A549 (cell line): Measurements from ENCODE around the gene RSF1. TPM values are rescaled to one million over a fixed set of nuclear protein-coding genes. Genes with fewer than 3 reads are reported as not detected.

Source experiments
- ATAC-seq, 2 experiments: fragments of 200-7000 bp in 1 of 2; fragments of >200 bp in 1 of 2; cut with Nextera tagmentation in 1 of 2; cut with Tn5 transposase in 1 of 2; 3 replicates each; pipeline versions ENCODE4 v1.8.0 to v1.9.1; 2018 to 2020; ENCODE audit warnings: mild to moderate bottlenecking in 1 of 2, moderate library complexity in 1 of 2
- CTCF ChIA-PET: fragments of 300-600 bp; sonication (Branson Sonifier 250); formaldehyde crosslinking; extraction: SDS; loops from one replicate; lab custom pipeline; 2021; ENCODE audit warnings: antibody characterized with exemption, inconsistent platforms; lab: Yijun Ruan, JAX
- POLR2A ChIA-PET: fragments of 350-600 bp; formaldehyde crosslinking; extraction: SDS; loops from one replicate; lab custom pipeline; 2021; ENCODE audit warnings: antibody characterized with exemption, inconsistent platforms; lab: Yijun Ruan, JAX
- DNase-seq, 2 experiments: peaks; one replicate each; pipeline versions ENCODE4 v3.0.0 to v3.0.0-alpha.2; 2011 to 2016; ENCODE audit warnings: low read depth in 1 of 2, low spot score in 1 of 2
- FAIRE-seq: peaks from 2 replicates; lab custom pipeline; 2011; peaks lifted over from hg19 to GRCh38; lab: Jason Lieb, UNC
- H3K27ac ChIP-seq, 2 experiments: fragments of >200 bp; sonication (Bioruptor Twin); formaldehyde crosslinking; 3 replicates each; pipeline ENCODE4 v1.5.1; 2016 to 2017
- H3K4me1 ChIP-seq: fragments of >200 bp; sonication (Bioruptor Twin); formaldehyde crosslinking; 3 replicates; pipeline ENCODE4 v1.6.1; 2016
- H3K4me2 ChIP-seq: fragments of >200 bp; sonication (Bioruptor Twin); formaldehyde crosslinking; 3 replicates; pipeline ENCODE4 v1.6.1; 2016
- H3K4me3 ChIP-seq: fragments of >200 bp; sonication (Bioruptor Twin); formaldehyde crosslinking; 3 replicates; pipeline ENCODE4 v1.5.1; 2016
- H3K9me3 ChIP-seq: fragments of >200 bp; sonication (Bioruptor Twin); formaldehyde crosslinking; 3 replicates; pipeline ENCODE4 v1.6.1; 2016
- CBX8 ChIP-seq: fragments of 200-600 bp; sonication (generic); IDR thresholded peaks from 2 replicates; pipeline ENCODE4 v1.6.1; 2016
- CEBPB ChIP-seq, 2 experiments: fragments of >200 bp in 1 of 2; sonication (Bioruptor Twin) in 1 of 2; formaldehyde crosslinking in 1 of 2; IDR thresholded peaks; 2 replicates each; pipeline ENCODE4 v1.6.1; 2012 to 2016
- CHD4 ChIP-seq: fragments of 200-600 bp; sonication (generic); IDR thresholded peaks from 2 replicates; pipeline ENCODE4 v1.6.1; 2016; ENCODE audit warnings: antibody characterized with exemption, mild to moderate bottlenecking, borderline replicate concordance
- CTCF ChIP-seq: fragments of >200 bp; sonication (Bioruptor Twin); formaldehyde crosslinking; IDR thresholded peaks from 3 replicates; pipeline ENCODE4 v1.5.1; 2016
- E2F6 ChIP-seq: IDR thresholded peaks from 2 replicates; pipeline ENCODE4 v1.6.1; 2012; ENCODE audit warnings: low read depth, borderline replicate concordance
- EHF ChIP-seq: fragments of 250-450 bp; sonication (Bioruptor Pico); IDR thresholded peaks from 2 replicates; pipeline ENCODE4 v1.5.0; 2020; ENCODE audit warnings: mild to moderate bottlenecking
- ESRRA ChIP-seq: fragments of 150-350 bp; IDR thresholded peaks from 2 replicates; pipeline ENCODE4 v1.6.1; 2014; ENCODE audit warnings: mild to moderate bottlenecking, low read length, borderline replicate concordance
- FOSB ChIP-seq: fragments of 250-450 bp; sonication (Bioruptor Pico); IDR thresholded peaks from 2 replicates; pipeline ENCODE4 v1.5.0; 2020; ENCODE audit warnings: mild to moderate bottlenecking, moderate library complexity
- FOSL2 ChIP-seq, 2 experiments: fragments of 450-650 bp in 1 of 2; fragments of >200 bp in 1 of 2; sonication (Bioruptor Twin) in 1 of 2; formaldehyde crosslinking; IDR thresholded peaks; 2 replicates each; pipeline versions ENCODE4 v1.5.0 to v1.6.1; 2016 to 2020; ENCODE audit warnings: mild to moderate bottlenecking in 1 of 2, moderate library complexity in 1 of 2
- GATA3 ChIP-seq: IDR thresholded peaks from 2 replicates; pipeline ENCODE4 v1.6.1; 2012; ENCODE audit warnings: borderline replicate concordance
- HOXB13 ChIP-seq: fragments of 250-450 bp; sonication (Bioruptor Pico); IDR thresholded peaks from 2 replicates; pipeline ENCODE4 v1.5.0; 2020; ENCODE audit warnings: low read depth, mild to moderate bottlenecking, moderate library complexity
- HOXB5 ChIP-seq: fragments of 250-450 bp; sonication (Bioruptor Pico); IDR thresholded peaks from 2 replicates; pipeline ENCODE4 v1.5.0; 2020; ENCODE audit warnings: mild to moderate bottlenecking, moderate library complexity
- MAZ ChIP-seq: fragments of 150-350 bp; IDR thresholded peaks from 2 replicates; pipeline ENCODE4 v1.6.1; 2014; ENCODE audit warnings: antibody characterized with exemption, low read depth, low read length, borderline replicate concordance
- POLR2A ChIP-seq: IDR thresholded peaks from 2 replicates; pipeline ENCODE4 v1.6.1; 2012; ENCODE audit warnings: mild to moderate bottlenecking, low read length
- RFX5 ChIP-seq: fragments of 450-650 bp; IDR thresholded peaks from 2 replicates; pipeline ENCODE4 v1.7.1; 2014; ENCODE audit warnings: antibody characterized with exemption, mild to moderate bottlenecking, moderate library complexity
- RNF2 ChIP-seq: fragments of 200-600 bp; sonication (generic); IDR thresholded peaks from 2 replicates; pipeline ENCODE4 v1.6.1; 2016; ENCODE audit warnings: low read depth, mild to moderate bottlenecking, antibody characterized with exemption, moderate library complexity, borderline replicate concordance
- TFCP2L1 ChIP-seq: fragments of 250-450 bp; sonication (Bioruptor Pico); IDR thresholded peaks from 2 replicates; pipeline ENCODE4 v1.5.0; 2021; ENCODE audit warnings: mild to moderate bottlenecking
- ZC3H11A ChIP-seq: fragments of 450-650 bp; IDR thresholded peaks from 2 replicates; pipeline ENCODE4 v1.6.1; 2014; ENCODE audit warnings: antibody characterized with exemption, mild to moderate bottlenecking
- ZFP36 ChIP-seq: fragments of 450-650 bp; IDR thresholded peaks from 2 replicates; pipeline ENCODE4 v1.6.1; 2014; ENCODE audit warnings: borderline replicate concordance; ENCODE audit not compliant: partially characterized antibody
- ZSCAN20 ChIP-seq: fragments of 250-450 bp; sonication (Bioruptor Pico); IDR thresholded peaks from 2 replicates; pipeline ENCODE4 v1.8.0; 2022; ENCODE audit warnings: mild to moderate bottlenecking, moderate library complexity
- WGBS: methylation state at CpG from one replicate; pipeline ENCODE4 v1.1.6; 2017; ENCODE audit errors: missing lambda C conversion rate; 5-methylcytosine and 5-hydroxymethylcytosine counted together
- polyA plus RNA-seq, 4 experiments: library from polyadenylated mRNA; depleted of rRNA in 3 of 4; stranded (reverse); fragments of >200 nt; fragmentation: RNase III in 1 of 4; extraction: RNeasy Plus Mini Kit Qiagen cat#74134 plus additional on column Dnase treatment in 1 of 4; gene quantifications; 2 replicates in 3 of 4; 3 replicates in 1 of 4; pipeline ENCODE4 v1.2.3, GENCODE V29; 2011 to 2017
- TF ChIP-seq, protein P1 (sequence below): fragments of 150-350 bp; IDR thresholded peaks from 2 replicates; pipeline ENCODE4 v1.6.1; 2014; ENCODE audit warnings: low read depth, mild to moderate bottlenecking, low read length
- TF ChIP-seq, protein P2 (sequence below): fragments of 250-450 bp; sonication (Bioruptor Pico); IDR thresholded peaks from 2 replicates; pipeline ENCODE4 v1.5.0; 2020; ENCODE audit warnings: low read depth, mild to moderate bottlenecking, moderate library complexity

Gene RSF1
- polyA plus RNA-seq, 2 of the 4 experiments (the other 2 are of a cell fraction) = 18.8 to 29.6 TPM

GRCh38 chr11:77784572-77784971 lies 36.0 kb downstream of the RSF1 start:
- DNase-seq = no peak
- H3K4me3 ChIP-seq = no peak overlapping the region
- ChIA-PET POLR2A (no interaction called here), CTCF (no interaction called here)
- TF ChIP-seq ZFP36 (no peak), E2F6 (no peak), CBX8 (no peak), RNF2 (no peak), HOXB5 (CRISPR knock-in tag) (no peak)
- no peak for ATAC-seq
- no peaks in the 10 kb centered on the region for H3K9me3 ChIP-seq
- peaks cover 6% of the 10 kb centered on the region; the same call in 2 of the 3 replicates for H3K4me1 ChIP-seq
- no peak overlapping the region for H3K27ac ChIP-seq
- WGBS = 94% methylated on average over 3 of the region's 3 CpGs
- no peak overlapping the region for H3K4me2 ChIP-seq
- no peak for FAIRE-seq

DNA sequence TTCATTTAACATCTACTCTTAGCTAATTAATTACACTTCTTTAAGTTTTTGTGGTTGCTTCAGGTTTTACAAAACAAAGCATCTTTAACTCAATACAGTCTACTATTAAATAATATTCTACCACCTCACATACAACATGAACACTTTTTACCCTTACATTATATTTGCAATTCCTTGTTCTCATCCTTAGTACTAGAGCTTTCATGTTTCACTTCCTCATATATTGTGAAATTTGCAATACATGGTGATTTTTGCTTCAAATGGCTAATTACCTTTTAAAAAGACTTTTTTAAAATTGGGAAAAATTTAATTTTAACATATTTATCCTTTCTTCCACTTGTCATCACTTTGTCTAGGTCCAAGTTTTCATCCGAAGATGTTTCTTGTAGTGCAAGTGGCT lies 37.5 kb downstream of the RSF1 start:
- DNase-seq = no peak
- H3K4me1 ChIP-seq = peaks cover 5% of the 10 kb centered on the region; the same call in 2 of the 3 replicates
- POLR2A ChIA-PET = no interaction called here
- CTCF ChIA-PET = no interaction called here
- no peak overlapping the region for H3K4me3 ChIP-seq
- no peak for FAIRE-seq
- H3K27ac ChIP-seq = no peak overlapping the region
- TF ChIP-seq FOSL2 (IDR thresholded peaks at IDR 0.05) = no peak
- TF ChIP-seq FOSL2 (CRISPR knock-in tag; IDR thresholded peaks at IDR 0.05) = no peak
- TF ChIP-seq RFX5 = no peak
- no peak for TF ChIP-seq TFCP2L1 (CRISPR knock-in tag)
- no peak for TF ChIP-seq ESRRA
- no peak for TF ChIP-seq ZSCAN20
- TF ChIP-seq FOSB (CRISPR knock-in tag) = no peak
- no peak for TF ChIP-seq EHF
- no peak for TF ChIP-seq GATA3
- TF ChIP-seq HOXB13 (CRISPR knock-in tag) = no peak
- TF ChIP-seq ZC3H11A = no peak
- no peak for TF ChIP-seq CHD4
- no peak for TF ChIP-seq ZFP36
- TF ChIP-seq POLR2A = no peak
- TF ChIP-seq, protein P1, sequence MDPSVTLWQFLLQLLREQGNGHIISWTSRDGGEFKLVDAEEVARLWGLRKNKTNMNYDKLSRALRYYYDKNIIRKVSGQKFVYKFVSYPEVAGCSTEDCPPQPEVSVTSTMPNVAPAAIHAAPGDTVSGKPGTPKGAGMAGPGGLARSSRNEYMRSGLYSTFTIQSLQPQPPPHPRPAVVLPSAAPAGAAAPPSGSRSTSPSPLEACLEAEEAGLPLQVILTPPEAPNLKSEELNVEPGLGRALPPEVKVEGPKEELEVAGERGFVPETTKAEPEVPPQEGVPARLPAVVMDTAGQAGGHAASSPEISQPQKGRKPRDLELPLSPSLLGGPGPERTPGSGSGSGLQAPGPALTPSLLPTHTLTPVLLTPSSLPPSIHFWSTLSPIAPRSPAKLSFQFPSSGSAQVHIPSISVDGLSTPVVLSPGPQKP = no peak
- TF ChIP-seq, protein P2, sequence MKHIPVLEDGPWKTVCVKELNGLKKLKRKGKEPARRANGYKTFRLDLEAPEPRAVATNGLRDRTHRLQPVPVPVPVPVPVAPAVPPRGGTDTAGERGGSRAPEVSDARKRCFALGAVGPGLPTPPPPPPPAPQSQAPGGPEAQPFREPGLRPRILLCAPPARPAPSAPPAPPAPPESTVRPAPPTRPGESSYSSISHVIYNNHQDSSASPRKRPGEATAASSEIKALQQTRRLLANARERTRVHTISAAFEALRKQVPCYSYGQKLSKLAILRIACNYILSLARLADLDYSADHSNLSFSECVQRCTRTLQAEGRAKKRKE (CRISPR knock-in tag) = no peak
- no peak for TF ChIP-seq MAZ
- TF ChIP-seq CEBPB (IDR thresholded peaks at IDR 0.05) = no peak
- TF ChIP-seq CTCF = no peak
- no peaks in the 10 kb centered on the region for H3K9me3 ChIP-seq
- 97% methylated on average over 1 of the region's 1 CpG for WGBS
- ATAC-seq = no peak
- no peak overlapping the region for H3K4me2 ChIP-seq
